CD1c-positive myeloid dendritic cell (primary cell): ENCODE results near the gene DUOXA2.
"Not testable (repeated sequence)": the region's sequence is repeated elsewhere in the genome, so short reads cannot be mapped to it uniquely, and the experiment has no call there.

Experiments used
- DNase-seq: peaks from one replicate; pipeline ENCODE4 v3.0.0-alpha.2; 2016; ENCODE audit errors: extremely low spot score

Gene DUOXA2

DNA sequence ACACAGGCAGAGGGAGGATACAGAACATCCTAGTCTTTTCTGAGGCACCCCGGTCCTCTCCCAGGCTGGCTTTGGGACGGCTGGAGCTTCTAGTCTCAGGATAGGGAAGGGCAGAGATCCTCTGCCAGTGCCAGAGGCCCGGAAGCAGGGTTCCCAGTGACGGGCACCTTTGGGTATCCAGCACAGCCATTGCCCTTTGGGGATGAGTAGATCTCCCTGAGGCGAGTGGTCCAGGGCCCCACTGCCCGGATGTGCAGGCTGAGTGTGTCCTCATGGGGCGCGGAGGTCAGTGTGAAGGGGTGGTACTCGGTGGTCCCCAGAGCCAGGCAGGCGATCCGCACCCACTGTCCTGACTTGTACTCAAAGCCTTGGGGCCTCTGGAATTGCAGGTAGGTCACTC lies 18.5 kb upstream of the DUOXA2 start:
- DNase-seq, result no peak

GRCh38 chr15:45097466-45097865 lies 16.7 kb upstream of the DUOXA2 start:
- no peak for DNase-seq

GRCh38 chr15:45099549-45100165 lies 14.5 kb upstream of the DUOXA2 start:
- no peak for DNase-seq

DNA sequence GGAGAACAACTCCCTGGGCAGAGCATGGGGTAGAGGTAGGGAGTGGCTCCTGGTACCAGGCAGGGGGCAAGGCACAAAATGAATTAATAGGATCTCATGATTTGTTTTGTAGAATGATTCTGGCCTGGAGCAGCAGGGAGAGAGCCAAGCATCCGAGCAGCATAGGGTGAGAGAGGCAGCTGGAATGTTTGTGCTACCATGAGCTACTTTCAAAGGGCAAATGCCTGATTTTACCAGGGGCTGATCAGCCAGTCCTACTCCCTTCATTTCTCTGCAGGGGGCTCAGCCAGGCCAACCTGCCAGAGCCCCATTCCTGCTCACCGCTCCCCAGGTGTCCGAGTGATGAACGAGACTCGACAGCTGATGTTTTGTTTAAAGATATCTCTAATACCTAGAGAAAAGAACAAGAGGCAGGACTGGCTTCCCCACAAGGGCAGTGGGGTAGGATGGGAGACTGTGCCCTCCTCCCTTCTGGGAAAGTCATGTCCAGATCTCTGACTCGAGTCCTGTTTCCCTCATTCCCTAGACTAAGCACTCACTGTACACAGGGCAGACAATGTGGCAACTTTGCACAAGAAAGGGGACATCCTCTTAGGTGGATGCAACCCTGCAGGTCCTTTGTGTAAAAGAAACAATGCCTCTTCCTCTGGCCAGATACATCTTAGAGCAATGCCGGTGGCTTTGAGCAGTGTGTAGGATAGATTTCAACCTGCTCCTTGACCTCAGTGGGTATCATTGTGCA lies 13.1 kb upstream of the DUOXA2 start:
- no peak for DNase-seq

- DNase-seq, result no peak
These were observed 12.4 kb upstream of the DUOXA2 start for GRCh38 chr15:45101749-45102148.

- DNase-seq, result no peak
These were observed 11.9 kb upstream of the DUOXA2 start for GRCh38 chr15:45102226-45102625.

- DNase-seq, result not testable (repeated sequence)
These were observed 10.0 kb upstream of the DUOXA2 start for GRCh38 chr15:45104170-45104569.

DNA sequence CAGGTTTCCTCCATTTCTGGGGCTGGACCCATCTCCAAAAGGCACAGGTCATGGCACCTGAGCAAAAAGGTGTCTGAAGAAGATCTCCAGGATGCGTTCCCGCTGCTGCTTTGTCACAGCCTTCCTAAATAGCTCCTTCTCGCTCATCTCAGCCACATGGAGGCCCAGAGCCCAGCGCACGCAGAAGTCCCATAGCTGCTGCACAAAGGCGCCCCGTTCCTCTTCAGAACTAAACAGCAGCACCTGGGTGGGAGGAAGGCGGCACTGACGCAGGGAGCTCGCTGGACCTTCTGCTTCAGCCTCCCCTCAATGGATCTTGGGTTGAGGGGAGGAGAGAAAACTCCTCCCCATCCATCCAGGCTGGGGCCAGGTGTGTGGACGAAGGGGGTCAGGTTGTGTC lies 8.5 kb upstream of the DUOXA2 start:
- DNase-seq, result no peak

- no peak for DNase-seq
These were observed 7.9 kb upstream of the DUOXA2 start for GRCh38 chr15:45106002-45106790.

GRCh38 chr15:45107941-45108630 lies 6.0 kb upstream of the DUOXA2 start:
- DNase-seq, result no peak

GRCh38 chr15:45110256-45110820 lies 3.8 kb upstream of the DUOXA2 start:
- DNase-seq, result no peak

GRCh38 chr15:45111390-45112142 lies 2.6 kb upstream of the DUOXA2 start:
- no peak for DNase-seq

- no peak for DNase-seq
These were observed 2.0 kb upstream of the DUOXA2 start for GRCh38 chr15:45112143-45112590.

DNA sequence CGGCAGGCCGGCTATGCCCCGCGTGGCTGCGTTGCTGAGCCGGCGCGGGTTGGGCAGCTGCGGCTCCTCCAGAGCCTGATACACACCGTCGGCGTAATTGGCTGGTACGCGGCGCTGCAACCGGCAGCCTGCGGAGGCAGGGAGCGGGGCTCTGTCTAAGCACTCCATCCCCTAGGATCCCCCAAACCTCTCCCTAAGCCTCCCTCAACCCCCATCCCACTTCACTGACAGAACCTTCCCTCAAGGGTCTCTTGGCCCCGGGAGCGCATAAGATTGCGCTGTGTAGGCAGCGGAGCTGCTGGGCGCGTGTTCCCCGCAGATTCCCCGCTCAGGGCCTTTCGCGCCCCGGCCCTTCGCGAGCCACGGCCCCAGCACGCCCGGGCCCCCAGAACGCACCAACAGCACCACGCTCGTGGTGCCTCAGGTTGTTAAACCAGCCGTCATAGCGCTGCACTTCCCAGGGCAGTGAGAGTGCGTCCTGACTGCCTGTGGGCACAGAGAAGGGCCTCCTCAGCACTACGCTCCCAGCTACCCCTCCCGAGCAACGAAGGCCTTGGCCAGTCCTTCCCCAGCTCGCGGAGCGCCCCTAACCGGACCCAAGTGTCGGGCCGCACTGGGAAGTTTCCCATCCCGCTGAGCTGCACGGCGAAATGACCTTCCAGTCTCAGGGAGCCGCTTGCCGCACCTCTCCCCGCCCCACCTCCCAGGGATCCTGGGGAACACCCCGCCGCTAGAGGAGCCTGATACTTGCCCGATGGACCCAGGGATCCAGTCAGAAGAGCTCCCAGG lies 1.3 kb upstream of the DUOXA2 start:
- DNase-seq, result no peak

DNA sequence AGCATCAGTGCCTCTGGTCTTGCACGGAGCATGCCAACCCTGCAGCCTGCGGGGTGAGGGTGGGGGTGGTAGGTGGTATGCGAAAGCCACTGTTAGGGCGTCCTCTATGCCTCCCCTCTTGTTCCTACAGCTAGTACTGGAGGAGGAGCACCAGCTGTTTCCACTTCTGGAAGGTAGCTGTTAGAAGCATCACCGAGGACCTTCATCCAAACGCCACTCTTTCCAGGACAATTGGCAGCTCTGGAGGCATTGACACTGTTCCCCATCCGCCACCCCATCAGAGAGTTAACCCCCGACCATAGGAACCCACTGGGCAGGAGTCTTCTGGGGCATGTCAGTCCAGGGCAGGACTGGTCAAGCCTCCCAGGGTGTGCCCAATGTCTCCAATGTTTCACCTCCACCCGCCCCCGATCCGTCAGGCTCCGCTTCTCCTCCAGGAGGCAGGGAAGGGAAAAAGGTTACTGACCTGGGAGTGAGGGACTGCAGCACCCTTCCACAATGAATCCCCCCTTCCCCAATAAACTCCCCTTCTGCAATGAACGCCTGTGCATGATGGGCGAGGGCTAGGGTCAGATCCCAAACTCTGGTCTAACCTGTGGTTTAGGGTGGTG lies 641 bp upstream of the DUOXA2 start:
- DNase-seq, result no peak

DNA sequence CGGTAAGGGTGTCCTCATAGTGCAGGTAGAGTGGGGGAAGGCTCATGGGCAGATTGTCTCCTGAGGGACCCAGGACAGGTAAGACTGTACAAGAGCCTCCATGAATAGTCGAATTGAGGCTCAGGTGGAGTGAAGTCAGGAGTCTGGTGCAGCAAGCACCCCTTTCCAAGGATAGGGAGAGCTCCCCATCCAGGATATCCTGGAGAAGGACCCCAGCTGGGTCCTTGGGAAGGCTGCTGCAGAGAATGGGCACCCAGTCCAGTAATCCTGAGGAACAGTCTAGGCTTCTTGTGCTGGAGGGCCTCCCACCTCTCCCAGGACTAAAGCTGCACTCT lies 592 bp downstream of the DUOXA2 start:
- no peak for DNase-seq

DNA sequence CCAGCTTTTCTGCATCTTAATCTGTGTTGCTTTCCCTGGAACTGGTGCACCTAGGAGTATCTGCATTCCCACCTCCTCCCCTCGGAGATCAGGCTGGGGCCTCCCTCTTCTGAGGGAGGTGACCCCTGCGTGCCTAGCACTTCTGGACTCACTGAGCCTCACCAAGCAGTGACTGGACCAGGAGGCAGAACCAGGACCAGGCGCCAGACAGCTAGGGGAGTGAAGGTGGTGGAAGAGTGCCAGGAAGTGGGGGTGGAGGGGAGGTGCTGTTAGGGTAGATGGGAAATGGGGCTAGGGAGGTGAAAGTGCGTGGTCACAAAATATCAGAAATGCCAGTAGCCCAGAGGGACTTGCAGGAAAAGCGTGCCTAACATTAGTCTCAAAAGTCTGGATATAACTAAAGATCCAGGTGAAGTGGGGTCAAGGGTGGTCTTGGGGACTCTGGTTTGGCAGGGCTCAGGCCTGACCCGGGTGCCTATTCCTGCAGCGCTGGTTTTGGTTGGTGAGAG lies 1.2 kb downstream of the DUOXA2 start:
- DNase-seq, result no peak

GRCh38 chr15:45116006-45116481 lies 1.9 kb downstream of the DUOXA2 start:
- no peak for DNase-seq

DNA sequence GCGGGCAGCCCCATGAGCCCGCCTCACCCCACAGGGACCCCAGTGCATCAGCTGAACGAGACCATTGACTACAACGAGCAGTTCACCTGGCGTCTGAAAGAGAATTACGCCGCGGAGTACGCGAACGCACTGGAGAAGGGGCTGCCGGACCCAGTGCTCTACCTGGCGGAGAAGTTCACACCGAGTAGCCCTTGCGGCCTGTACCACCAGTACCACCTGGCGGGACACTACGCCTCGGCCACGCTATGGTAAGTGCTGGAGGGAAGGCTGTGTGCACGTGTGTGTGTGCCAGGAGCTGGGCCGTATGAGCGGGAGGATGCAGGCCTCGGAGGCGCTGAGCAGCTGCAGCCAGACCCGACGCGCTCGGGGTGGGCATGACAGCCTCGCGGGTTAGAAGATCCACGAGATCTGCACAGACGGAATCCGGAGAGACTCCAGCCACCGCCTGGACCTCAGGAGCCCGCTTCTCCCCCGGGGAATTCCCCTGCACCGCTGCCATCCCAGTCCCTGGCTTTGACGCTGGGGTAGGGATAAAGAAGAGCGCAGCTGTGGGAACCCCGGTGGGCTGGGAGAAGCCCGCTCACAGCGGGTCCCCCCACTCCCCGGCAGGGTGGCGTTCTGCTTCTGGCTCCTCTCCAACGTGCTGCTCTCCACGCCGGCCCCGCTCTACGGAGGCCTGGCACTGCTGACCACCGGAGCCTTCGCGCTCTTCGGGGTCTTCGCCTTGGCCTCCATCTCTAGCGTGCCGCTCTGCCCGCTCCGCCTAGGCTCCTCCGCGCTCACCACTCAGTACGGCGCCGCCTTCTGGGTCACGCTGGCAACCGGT lies 2.6 kb downstream of the DUOXA2 start:
- DNase-seq, result no peak
